ENCODE data around the gene ENPP3.

DNA sequence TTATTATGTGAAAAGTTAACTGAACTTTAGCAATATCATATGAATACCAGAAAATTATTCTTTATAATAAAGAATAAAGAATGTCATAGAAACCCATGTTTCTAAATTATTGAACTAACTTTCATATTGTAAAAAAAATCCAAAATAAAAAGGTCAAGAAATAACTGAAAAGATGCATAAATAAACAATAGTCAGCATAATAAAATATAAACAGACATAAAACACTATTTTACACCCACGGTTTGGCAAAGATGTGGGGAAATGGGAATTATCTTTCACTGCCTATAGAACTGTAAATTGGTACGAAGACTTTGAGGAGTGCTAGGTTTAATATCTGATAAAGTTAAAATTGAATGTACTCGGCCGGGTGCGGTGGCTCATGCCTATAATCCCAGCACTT lies 108.4 kb downstream of the ENPP3 start:
- TF ChIP-seq CTCF (conservative IDR thresholded peaks at IDR 0.05; ENCODE audit: low read depth in 2 of 2) (no peak), POLR2AphosphoS5 (IDR thresholded peaks at IDR 0.05; ENCODE audit: low read depth) (no peak), NANOG (IDR thresholded peaks at IDR 0.05; ENCODE audit: borderline replicate concordance) (no peak), ZNF331 (CRISPR knock-in tag; IDR thresholded peaks at IDR 0.05; ENCODE audit: low read depth) (no peak), EZH2 (IDR thresholded peaks at IDR 0.05; ENCODE audit: low read depth, unreplicated experiment) (no peak)
- TF ChIP-seq, protein P1, sequence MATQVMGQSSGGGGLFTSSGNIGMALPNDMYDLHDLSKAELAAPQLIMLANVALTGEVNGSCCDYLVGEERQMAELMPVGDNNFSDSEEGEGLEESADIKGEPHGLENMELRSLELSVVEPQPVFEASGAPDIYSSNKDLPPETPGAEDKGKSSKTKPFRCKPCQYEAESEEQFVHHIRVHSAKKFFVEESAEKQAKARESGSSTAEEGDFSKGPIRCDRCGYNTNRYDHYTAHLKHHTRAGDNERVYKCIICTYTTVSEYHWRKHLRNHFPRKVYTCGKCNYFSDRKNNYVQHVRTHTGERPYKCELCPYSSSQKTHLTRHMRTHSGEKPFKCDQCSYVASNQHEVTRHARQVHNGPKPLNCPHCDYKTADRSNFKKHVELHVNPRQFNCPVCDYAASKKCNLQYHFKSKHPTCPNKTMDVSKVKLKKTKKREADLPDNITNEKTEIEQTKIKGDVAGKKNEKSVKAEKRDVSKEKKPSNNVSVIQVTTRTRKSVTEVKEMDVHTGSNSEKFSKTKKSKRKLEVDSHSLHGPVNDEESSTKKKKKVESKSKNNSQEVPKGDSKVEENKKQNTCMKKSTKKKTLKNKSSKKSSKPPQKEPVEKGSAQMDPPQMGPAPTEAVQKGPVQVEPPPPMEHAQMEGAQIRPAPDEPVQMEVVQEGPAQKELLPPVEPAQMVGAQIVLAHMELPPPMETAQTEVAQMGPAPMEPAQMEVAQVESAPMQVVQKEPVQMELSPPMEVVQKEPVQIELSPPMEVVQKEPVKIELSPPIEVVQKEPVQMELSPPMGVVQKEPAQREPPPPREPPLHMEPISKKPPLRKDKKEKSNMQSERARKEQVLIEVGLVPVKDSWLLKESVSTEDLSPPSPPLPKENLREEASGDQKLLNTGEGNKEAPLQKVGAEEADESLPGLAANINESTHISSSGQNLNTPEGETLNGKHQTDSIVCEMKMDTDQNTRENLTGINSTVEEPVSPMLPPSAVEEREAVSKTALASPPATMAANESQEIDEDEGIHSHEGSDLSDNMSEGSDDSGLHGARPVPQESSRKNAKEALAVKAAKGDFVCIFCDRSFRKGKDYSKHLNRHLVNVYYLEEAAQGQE (IDR thresholded peaks at IDR 0.05; ENCODE audit: unreplicated experiment), result no peak
